Activated CD8-positive, alpha-beta T cell treated with anti-CD3 and anti-CD28 coated beads, Interleukin-2, amount 10 ng/mL, durations not matched to agents 7 days and 5 days (primary cell): Measurements from ENCODE around the gene ABI3. TPM values are rescaled to one million over a fixed set of nuclear protein-coding genes. Genes with fewer than 3 reads are reported as not detected.

Source experiments
- ATAC-seq: fragments of 150-1000 bp; cut with Tn5 transposase; one replicate; pipeline ENCODE4 v1.10.0; 2021; ENCODE audit warnings: moderate library complexity
- CTCF ChIA-PET: fragments of 350-600 bp; sonication (Branson Sonifier 250); formaldehyde crosslinking; loops from one replicate; lab custom pipeline; 2021; ENCODE audit warnings: antibody characterized with exemption; lab: Charles Lee
- POLR2A ChIA-PET: fragments of 350-600 bp; sonication (Branson Sonifier 250); formaldehyde crosslinking; loops from one replicate; lab custom pipeline; 2021; ENCODE audit warnings: antibody characterized with exemption; lab: Charles Lee
- DNase-seq: peaks from one replicate; pipeline ENCODE4 v3.0.0-alpha.2; 2020
- H3K27ac Mint-ChIP-seq: one replicate; pipeline ENCODE4 v1.8.0; 2021; ENCODE audit warnings: mild to moderate bottlenecking, mixed read lengths
- H3K27me3 Mint-ChIP-seq: one replicate; pipeline ENCODE4 v1.8.0; 2021; ENCODE audit warnings: low read depth, mixed read lengths
- H3K36me3 Mint-ChIP-seq: one replicate; pipeline ENCODE4 v1.8.0; 2021; ENCODE audit warnings: low read depth, mixed read lengths
- H3K4me1 Mint-ChIP-seq: one replicate; pipeline ENCODE4 v1.8.0; 2021; ENCODE audit warnings: low read depth, mixed read lengths
- H3K4me3 Mint-ChIP-seq: one replicate; pipeline ENCODE4 v1.8.0; 2021; ENCODE audit warnings: mild to moderate bottlenecking, mixed read lengths
- H3K9me3 Mint-ChIP-seq: one replicate; pipeline ENCODE4 v1.8.0; 2022; ENCODE audit warnings: mixed read lengths; ENCODE audit not compliant: insufficient read depth
- total RNA-seq, 2 experiments: library from RNA; stranded (reverse); gene quantifications; one replicate each; pipeline ENCODE4 v1.2.3, GENCODE V29; 2021

ABI3 gene
- total RNA-seq, 2 experiments from 2014 or later, result 110 to 117 TPM

DNA sequence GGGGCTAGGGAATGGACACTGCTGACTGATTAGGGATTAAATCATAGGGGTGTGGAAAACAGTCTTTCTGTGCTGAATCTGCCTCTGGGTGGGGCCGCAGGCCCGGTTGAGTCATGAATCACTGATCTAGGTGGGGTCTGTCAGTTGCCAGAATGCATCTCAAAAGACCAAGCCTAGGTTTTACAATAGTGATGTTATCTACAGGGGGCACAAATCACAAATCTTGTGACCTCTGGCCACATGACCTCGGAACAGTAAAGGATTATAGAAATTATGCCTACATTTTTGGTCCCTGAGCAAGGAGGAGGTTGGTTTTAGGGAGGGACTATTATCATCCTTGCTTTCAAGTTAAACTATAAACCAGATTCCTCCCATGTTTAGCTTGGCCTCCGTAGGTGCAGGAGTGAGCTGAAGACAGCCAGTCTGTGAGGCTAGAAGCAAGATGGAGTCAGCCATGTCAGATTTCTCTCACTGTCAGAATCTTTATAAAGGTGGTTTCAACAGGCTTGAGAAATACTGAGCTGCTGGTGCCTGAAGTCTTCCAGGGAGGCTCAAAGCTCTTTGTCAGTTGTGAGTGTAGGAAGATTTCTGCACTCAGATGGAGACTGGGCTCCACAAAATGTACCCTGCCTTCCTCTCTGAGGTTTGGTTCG is 13.0 kb upstream of the ABI3 start:
- no peak for ATAC-seq
- ChIA-PET CTCF (interaction anchor here (0.9 to 5.1 kb wide), 9 partner anchors 10 to 94 kb away, joined by 3 to 30 read pairs (median 4); partner anchors contain the start of genes ABI3 and GNGT2), POLR2A (interaction anchor here (1.3 kb wide), 1 partner anchor 12 kb away, joined by 4 read pairs; no protein-coding TSS in a partner anchor)
- no peak for DNase-seq
- Mint-ChIP-seq H3K4me1 (peaks cover 43% of the 10 kb centered on the region), H3K9me3 (no peaks in the 10 kb centered on the region), H3K36me3 (peaks cover 8% of the 10 kb centered on the region), H3K27ac (no peak overlapping the region), H3K4me3 (no peak overlapping the region), H3K27me3 (no peaks in the 10 kb centered on the region)

DNA sequence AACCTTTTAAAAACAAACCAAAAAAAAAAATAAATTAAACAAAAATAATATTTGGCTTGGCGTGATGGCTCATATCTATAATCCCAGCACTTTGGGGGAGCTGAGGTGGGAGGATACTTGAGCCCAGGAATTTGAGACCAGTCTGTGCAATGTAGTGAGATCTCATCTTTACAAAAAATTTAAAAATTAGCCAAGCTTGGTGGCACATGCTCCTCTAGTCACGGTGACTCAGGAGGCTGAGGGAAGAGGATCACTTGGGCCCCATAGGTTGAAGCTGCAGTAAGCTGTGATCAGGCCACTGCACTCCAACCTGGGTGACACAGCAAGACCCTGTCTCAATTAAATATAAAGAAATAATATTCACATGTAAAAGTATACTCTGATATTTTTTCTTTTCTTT is 12.3 kb upstream of the ABI3 start:
- CTCF ChIA-PET, result interaction anchor here (0.9 to 5.1 kb wide), 8 partner anchors 12 to 93 kb away, joined by 3 to 30 read pairs (median 5); partner anchors contain the start of genes ABI3 and GNGT2
- no peak for DNase-seq
- POLR2A ChIA-PET, result interaction anchor here (1.3 kb wide), 1 partner anchor 11 kb away, joined by 4 read pairs; no protein-coding TSS in a partner anchor
- ATAC-seq, result no peak
- no peak overlapping the region for H3K4me3 Mint-ChIP-seq
- H3K36me3 Mint-ChIP-seq, result peaks cover 12% of the 10 kb centered on the region
- H3K4me1 Mint-ChIP-seq, result peaks cover 35% of the 10 kb centered on the region
- no peak overlapping the region for H3K27ac Mint-ChIP-seq
- H3K9me3 Mint-ChIP-seq, result no peaks in the 10 kb centered on the region
- H3K27me3 Mint-ChIP-seq, result no peaks in the 10 kb centered on the region

- ATAC-seq (no peak), DNase-seq (no peak)
- CTCF ChIA-PET, result interaction anchor here (0.6 to 5.1 kb wide), 5 partner anchors 10 to 1302 kb away, joined by 3 to 30 read pairs (median 3); partner anchors contain the start of genes ABI3, GNGT2 and PHOSPHO1
- H3K27ac Mint-ChIP-seq, result no peak overlapping the region
- peaks cover 23% of the 10 kb centered on the region for H3K36me3 Mint-ChIP-seq
- no peaks in the 10 kb centered on the region for H3K9me3 Mint-ChIP-seq
- POLR2A ChIA-PET, result interaction anchor here (0.9 to 1.4 kb wide), 3 partner anchors 9 to 160 kb away, joined by 3 to 4 read pairs (median 3); no protein-coding TSS in a partner anchor
- H3K27me3 Mint-ChIP-seq, result no peaks in the 10 kb centered on the region
- peaks cover 18% of the 10 kb centered on the region for H3K4me1 Mint-ChIP-seq
- H3K4me3 Mint-ChIP-seq, result no peak overlapping the region
Observed at GRCh38 chr17:49200423-49201083, 10.0 kb upstream of the ABI3 start.

DNA sequence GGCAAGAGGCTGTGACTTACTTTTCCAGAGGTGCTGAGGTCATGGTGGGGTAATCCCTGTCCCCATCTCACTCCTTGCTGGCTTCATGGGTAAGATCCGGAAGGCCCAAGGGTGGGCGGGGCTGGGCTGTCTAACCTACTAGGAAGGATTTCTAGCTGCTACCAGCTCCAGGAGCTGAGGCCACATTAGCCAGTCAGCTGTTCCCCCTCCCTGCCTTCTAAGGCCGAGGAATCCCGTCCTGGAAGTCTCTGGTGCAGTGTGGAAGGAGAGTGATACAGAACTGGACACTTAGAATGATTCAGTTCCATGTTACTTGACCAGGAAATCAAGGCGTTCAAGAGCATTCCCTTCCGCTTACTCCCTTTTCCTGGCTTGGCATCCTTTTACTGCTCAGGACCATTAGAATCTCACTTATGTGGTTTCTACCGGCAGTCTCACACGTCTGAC is 9.0 kb upstream of the ABI3 start:
- Mint-ChIP-seq H3K36me3 (peaks cover 32% of the 10 kb centered on the region), H3K27ac (no peak overlapping the region), H3K4me3 (no peak overlapping the region), H3K4me1 (peaks cover 15% of the 10 kb centered on the region), H3K9me3 (no peaks in the 10 kb centered on the region), H3K27me3 (no peaks in the 10 kb centered on the region)
- POLR2A ChIA-PET, result interaction anchor here (1.2 kb wide), 1 partner anchor 9 kb away, joined by 4 read pairs; no protein-coding TSS in a partner anchor
- CTCF ChIA-PET, result interaction anchor here (1.4 to 1.9 kb wide), 3 partner anchors 20 to 29 kb away, joined by 3 to 7 read pairs (median 5); partner anchors contain the start of gene PHOSPHO1
- ATAC-seq, result no peak
- DNase-seq, result no peak

DNA sequence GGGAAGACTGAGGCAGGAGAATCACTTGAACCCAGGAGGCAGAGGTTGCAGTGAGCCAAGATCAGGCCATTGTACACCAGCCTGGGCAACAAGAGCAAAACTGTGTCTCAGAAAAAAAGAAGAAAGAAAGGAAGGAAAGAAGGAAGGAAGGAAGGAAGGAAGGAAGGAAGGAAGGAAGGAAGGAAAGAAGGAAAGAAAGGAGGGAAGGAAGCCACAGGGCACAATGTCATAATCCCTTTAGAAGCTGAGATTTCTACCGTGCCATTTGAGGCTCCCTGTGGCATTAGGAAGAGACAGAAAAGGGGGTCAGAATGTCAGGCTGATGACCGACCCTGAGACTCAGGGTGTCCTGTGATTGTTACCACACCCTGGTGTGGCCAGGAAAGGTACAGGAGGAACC is 6.7 kb upstream of the ABI3 start:
- H3K9me3 Mint-ChIP-seq, result no peaks in the 10 kb centered on the region
- DNase-seq (no peak), ATAC-seq (no peak)
- H3K36me3 Mint-ChIP-seq, result peaks cover 40% of the 10 kb centered on the region
- no peak overlapping the region for H3K4me3 Mint-ChIP-seq
- H3K4me1 Mint-ChIP-seq, result peaks cover 21% of the 10 kb centered on the region
- ChIA-PET POLR2A (interaction anchor here (1.2 kb wide), 1 partner anchor 20 kb away, joined by 3 read pairs; no protein-coding TSS in a partner anchor), CTCF (no interaction called here)
- no peak overlapping the region for H3K27ac Mint-ChIP-seq
- no peaks in the 10 kb centered on the region for H3K27me3 Mint-ChIP-seq

- ATAC-seq (no peak), DNase-seq (no peak)
- peaks cover 28% of the 10 kb centered on the region for H3K4me1 Mint-ChIP-seq
- ChIA-PET CTCF (interaction anchor here (0.8 to 1.3 kb wide), 3 partner anchors 18 to 27 kb away, joined by 3 to 4 read pairs (median 3); no protein-coding TSS in a partner anchor), POLR2A (interaction anchor here (1.2 kb wide), 1 partner anchor 20 kb away, joined by 3 read pairs; no protein-coding TSS in a partner anchor)
- peaks cover 42% of the 10 kb centered on the region for H3K36me3 Mint-ChIP-seq
- H3K27ac Mint-ChIP-seq, result no peak overlapping the region
- H3K9me3 Mint-ChIP-seq, result no peaks in the 10 kb centered on the region
- no peaks in the 10 kb centered on the region for H3K27me3 Mint-ChIP-seq
- H3K4me3 Mint-ChIP-seq, result no peak overlapping the region
Observed at GRCh38 chr17:49204516-49204915, 6.0 kb upstream of the ABI3 start.

- peaks cover 63% of the 10 kb centered on the region for H3K36me3 Mint-ChIP-seq
- H3K4me3 Mint-ChIP-seq, result peak overlapping the region; percentile 96
- ChIA-PET POLR2A (interaction anchor here (1.2 to 7.3 kb wide), 6 partner anchors 9 to 20 kb away, joined by 3 to 69 read pairs (median 16); no protein-coding TSS in a partner anchor), CTCF (interaction anchor here (0.6 to 6.7 kb wide), 10 partner anchors 9 to 253 kb away, joined by 3 to 77 read pairs (median 10); no protein-coding TSS in a partner anchor)
- DNase-seq, result peak; percentile 64
- H3K27ac Mint-ChIP-seq, result peak overlapping the region; percentile 89
- H3K27me3 Mint-ChIP-seq, result no peaks in the 10 kb centered on the region
- H3K4me1 Mint-ChIP-seq, result peaks cover 52% of the 10 kb centered on the region
- H3K9me3 Mint-ChIP-seq, result no peaks in the 10 kb centered on the region
- peak; percentile 43 for ATAC-seq
Observed at GRCh38 chr17:49209061-49209571, 1.4 kb upstream of the ABI3 start.

GRCh38 chr17:49213399-49213798 is 2.9 kb downstream of the ABI3 start:
- peak overlapping the region; percentile 86 for H3K27ac Mint-ChIP-seq

GRCh38 chr17:49213847-49214246 is 3.3 kb downstream of the ABI3 start:
- peaks cover 71% of the 10 kb centered on the region for H3K36me3 Mint-ChIP-seq
- H3K27me3 Mint-ChIP-seq, result no peaks in the 10 kb centered on the region
- peak overlapping the region; percentile 86 for H3K27ac Mint-ChIP-seq
- H3K4me1 Mint-ChIP-seq, result peaks cover 74% of the 10 kb centered on the region
- no peak for DNase-seq
- peak overlapping the region; percentile 96 for H3K4me3 Mint-ChIP-seq
- ATAC-seq, result no peak
- CTCF ChIA-PET, result interaction anchor here (2.7 to 2.8 kb wide), 2 partner anchors 11 to 21 kb away, joined by 12 to 17 read pairs; no protein-coding TSS in a partner anchor
- no peaks in the 10 kb centered on the region for H3K9me3 Mint-ChIP-seq
- POLR2A ChIA-PET, result interaction anchor here (1.5 to 7.3 kb wide), 2 partner anchors 8 to 21 kb away, joined by 5 to 69 read pairs; no protein-coding TSS in a partner anchor

More at GRCh38 chr17:49213399-49213798, 2.9 kb downstream of the ABI3 start:
- no peaks in the 10 kb centered on the region for H3K27me3 Mint-ChIP-seq
- H3K4me3 Mint-ChIP-seq, result peak overlapping the region; percentile 96
- peaks cover 68% of the 10 kb centered on the region for H3K36me3 Mint-ChIP-seq
- ATAC-seq (no peak), DNase-seq (no peak)
- H3K9me3 Mint-ChIP-seq, result no peaks in the 10 kb centered on the region
- ChIA-PET POLR2A (interaction anchor here (1.5 to 7.3 kb wide), 2 partner anchors 9 to 20 kb away, joined by 5 to 69 read pairs; no protein-coding TSS in a partner anchor), CTCF (interaction anchor here (2.4 to 5.1 kb wide), 3 partner anchors 11 to 21 kb away, joined by 9 to 30 read pairs (median 12); no protein-coding TSS in a partner anchor)
- peaks cover 75% of the 10 kb centered on the region for H3K4me1 Mint-ChIP-seq

DNA sequence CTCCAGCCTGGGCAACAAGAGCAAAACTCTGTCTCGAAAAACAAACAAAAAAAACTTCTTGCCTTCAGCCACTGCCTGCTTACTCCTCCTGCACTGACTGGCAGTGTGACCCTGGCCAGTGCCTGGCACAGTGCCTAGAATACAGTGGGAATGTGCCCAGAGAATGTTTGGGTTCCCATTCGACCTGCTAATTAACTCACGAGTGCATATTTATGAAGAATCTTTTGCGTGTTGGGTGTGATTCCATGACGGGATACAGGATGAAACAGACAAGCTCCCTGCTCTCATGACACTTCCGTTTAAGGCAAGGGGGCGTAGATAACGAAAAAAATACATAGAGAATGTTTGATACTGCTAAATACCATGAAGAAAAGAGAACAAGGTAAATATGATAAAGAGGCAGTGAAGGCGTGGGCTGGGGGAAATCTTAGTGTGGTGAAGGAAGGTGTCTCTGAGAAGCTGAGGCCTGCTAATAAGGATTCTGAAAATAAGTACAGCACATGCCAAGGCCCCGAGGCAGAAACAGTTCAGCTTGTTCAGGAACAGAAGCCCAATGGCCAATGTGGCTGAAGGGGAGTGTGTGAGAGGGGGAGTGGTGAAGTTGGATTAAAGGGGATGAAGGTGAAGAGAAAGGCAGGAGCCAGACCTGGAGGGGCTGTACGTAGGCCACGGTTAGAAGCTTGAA is 4.3 kb downstream of the ABI3 start:
- Mint-ChIP-seq H3K4me3 (peak overlapping the region; percentile 96), H3K27me3 (no peaks in the 10 kb centered on the region), H3K4me1 (peaks cover 74% of the 10 kb centered on the region), H3K9me3 (no peaks in the 10 kb centered on the region), H3K27ac (peak overlapping the region; percentile 86), H3K36me3 (peaks cover 78% of the 10 kb centered on the region)
- POLR2A ChIA-PET, result interaction anchor here (0.6 to 1.7 kb wide), 4 partner anchors 9 to 24 kb away, joined by 3 to 8 read pairs (median 5); no protein-coding TSS in a partner anchor
- CTCF ChIA-PET, result interaction anchor here (0.8 to 2.8 kb wide), 8 partner anchors 10 to 781 kb away, joined by 3 to 17 read pairs (median 3); no protein-coding TSS in a partner anchor
- ATAC-seq (no peak), DNase-seq (no peak)
